Cardiac muscle cell (in vitro differentiated cells and primary cell): ENCODE results near the gene PTPRN. TPM values are rescaled to one million over a fixed set of nuclear protein-coding genes. Genes with fewer than 3 reads are reported as not detected.

Experiments
- DNase-seq, 2 donors: peaks; one replicate each; pipeline versions ENCODE4 v3.0.0 to v3.0.0-alpha.2; 2010 to 2017; ENCODE audit warnings: low read depth in 1 of 2, low spot score in 1 of 2
- H3K27ac ChIP-seq: fragments of 200-600 bp; sonication (generic); 2 replicates; pipeline ENCODE4 v1.5.1; 2016
- H3K27me3 ChIP-seq: fragments of 200-600 bp; sonication (generic); 2 replicates; pipeline ENCODE4 v1.6.0; 2016; ENCODE audit warnings: control low read depth
- H3K36me3 ChIP-seq: fragments of 200-600 bp; sonication (generic); 2 replicates; pipeline ENCODE4 v1.5.1; 2016; ENCODE audit warnings: control low read depth
- H3K4me1 ChIP-seq: fragments of 200-600 bp; sonication (generic); 2 replicates; pipeline ENCODE4 v1.8.1; 2017; ENCODE audit warnings: low read depth, mild to moderate bottlenecking, mixed run types
- H3K4me3 ChIP-seq: fragments of 200-600 bp; sonication (generic); 2 replicates; pipeline ENCODE4 v1.5.1; 2016; ENCODE audit warnings: mild to moderate bottlenecking
- H3K9me3 ChIP-seq: fragments of 200-600 bp; sonication (generic); 2 replicates; pipeline ENCODE4 v1.5.1; 2017; ENCODE audit warnings: low read depth, mild to moderate bottlenecking, control low read depth
- polyA plus RNA-seq: library from polyadenylated mRNA; unstranded; fragments of >200 nt; fragmentation: Nextera tagmentation; extraction: Ambion mirVana; gene quantifications from 2 replicates; pipeline ENCODE4 v1.2.1, GENCODE V29; 2016
- total RNA-seq: library from RNA; depleted of rRNA; stranded (reverse); fragments of >200 nt; gene quantifications from 2 replicates; pipeline ENCODE4 v1.2.3, GENCODE V29; 2016
- TF ChIP-seq, protein P1 (sequence below): IDR thresholded peaks from 2 replicates; pipeline ENCODE4 v1.5.1; 2012; ENCODE audit warnings: low read depth, mild to moderate bottlenecking, low read length

The PTPRN gene
- total and polyA plus RNA-seq, 2 experiments from 2014 or later, result 0.36 to 1.4 TPM

DNA sequence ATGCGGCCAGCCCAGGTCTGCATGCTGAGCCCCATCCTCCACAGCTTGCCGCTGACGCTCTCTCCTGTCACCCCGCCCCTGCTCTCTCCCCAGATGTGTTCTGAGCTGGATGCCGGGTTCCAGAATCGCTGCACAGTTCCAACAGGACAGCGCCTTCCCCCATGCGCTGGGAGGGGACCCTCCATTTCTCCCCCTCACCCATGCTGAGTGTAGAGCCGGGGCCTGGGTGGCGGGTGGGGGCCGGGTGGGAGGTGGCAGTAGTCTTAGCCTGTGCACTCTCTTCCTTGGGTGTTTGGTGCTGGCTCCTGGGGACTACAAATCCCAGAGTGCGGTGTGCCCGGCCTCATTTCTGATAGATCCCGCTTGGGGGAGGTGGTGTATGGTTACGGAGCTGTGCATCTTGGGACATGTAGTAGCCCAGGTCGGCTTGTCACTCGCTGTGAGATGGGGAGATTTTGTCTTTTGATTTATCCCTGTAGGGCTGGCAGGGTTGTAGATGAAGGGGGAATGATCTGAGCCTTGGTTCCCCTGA is 23.2 kb downstream of the PTPRN start:
- peak; percentile 70 to 71 for DNase-seq
- H3K4me3 ChIP-seq, result no peak overlapping the region
- H3K4me1 ChIP-seq, result no peaks in the 10 kb centered on the region
- H3K9me3 ChIP-seq, result no peaks in the 10 kb centered on the region
- no peak overlapping the region for H3K27ac ChIP-seq
- no peaks in the 10 kb centered on the region for H3K27me3 ChIP-seq
- TF ChIP-seq, protein P1, sequence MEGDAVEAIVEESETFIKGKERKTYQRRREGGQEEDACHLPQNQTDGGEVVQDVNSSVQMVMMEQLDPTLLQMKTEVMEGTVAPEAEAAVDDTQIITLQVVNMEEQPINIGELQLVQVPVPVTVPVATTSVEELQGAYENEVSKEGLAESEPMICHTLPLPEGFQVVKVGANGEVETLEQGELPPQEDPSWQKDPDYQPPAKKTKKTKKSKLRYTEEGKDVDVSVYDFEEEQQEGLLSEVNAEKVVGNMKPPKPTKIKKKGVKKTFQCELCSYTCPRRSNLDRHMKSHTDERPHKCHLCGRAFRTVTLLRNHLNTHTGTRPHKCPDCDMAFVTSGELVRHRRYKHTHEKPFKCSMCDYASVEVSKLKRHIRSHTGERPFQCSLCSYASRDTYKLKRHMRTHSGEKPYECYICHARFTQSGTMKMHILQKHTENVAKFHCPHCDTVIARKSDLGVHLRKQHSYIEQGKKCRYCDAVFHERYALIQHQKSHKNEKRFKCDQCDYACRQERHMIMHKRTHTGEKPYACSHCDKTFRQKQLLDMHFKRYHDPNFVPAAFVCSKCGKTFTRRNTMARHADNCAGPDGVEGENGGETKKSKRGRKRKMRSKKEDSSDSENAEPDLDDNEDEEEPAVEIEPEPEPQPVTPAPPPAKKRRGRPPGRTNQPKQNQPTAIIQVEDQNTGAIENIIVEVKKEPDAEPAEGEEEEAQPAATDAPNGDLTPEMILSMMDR, result no peak
- H3K36me3 ChIP-seq, result peaks cover 16% of the 10 kb centered on the region

DNA sequence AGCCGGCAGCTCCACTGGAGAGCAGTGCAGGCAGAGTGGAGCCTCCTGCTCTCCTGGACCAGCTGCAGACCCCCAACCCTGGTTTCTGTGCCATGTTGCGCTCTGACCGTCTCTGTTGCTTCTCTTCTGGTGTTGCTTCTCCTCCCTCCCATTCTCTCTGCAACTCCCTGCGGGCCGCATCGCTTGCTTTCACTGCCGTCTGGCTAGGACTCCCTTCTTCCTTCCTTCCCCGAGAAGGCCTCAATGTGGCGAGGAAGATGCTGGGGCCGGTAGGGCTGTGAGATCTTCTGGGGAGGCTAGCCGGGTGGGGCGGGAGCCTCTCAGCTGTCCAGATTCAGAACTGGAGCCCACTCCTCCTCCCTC is 23.8 kb downstream of the PTPRN start:
- TF ChIP-seq, protein P1, result no peak
- Histone ChIP-seq H3K27me3 (no peaks in the 10 kb centered on the region), H3K4me3 (no peak overlapping the region), H3K9me3 (no peaks in the 10 kb centered on the region), H3K4me1 (no peaks in the 10 kb centered on the region), H3K36me3 (peaks cover 20% of the 10 kb centered on the region), H3K27ac (no peak overlapping the region)
- DNase-seq, result no peak

DNA sequence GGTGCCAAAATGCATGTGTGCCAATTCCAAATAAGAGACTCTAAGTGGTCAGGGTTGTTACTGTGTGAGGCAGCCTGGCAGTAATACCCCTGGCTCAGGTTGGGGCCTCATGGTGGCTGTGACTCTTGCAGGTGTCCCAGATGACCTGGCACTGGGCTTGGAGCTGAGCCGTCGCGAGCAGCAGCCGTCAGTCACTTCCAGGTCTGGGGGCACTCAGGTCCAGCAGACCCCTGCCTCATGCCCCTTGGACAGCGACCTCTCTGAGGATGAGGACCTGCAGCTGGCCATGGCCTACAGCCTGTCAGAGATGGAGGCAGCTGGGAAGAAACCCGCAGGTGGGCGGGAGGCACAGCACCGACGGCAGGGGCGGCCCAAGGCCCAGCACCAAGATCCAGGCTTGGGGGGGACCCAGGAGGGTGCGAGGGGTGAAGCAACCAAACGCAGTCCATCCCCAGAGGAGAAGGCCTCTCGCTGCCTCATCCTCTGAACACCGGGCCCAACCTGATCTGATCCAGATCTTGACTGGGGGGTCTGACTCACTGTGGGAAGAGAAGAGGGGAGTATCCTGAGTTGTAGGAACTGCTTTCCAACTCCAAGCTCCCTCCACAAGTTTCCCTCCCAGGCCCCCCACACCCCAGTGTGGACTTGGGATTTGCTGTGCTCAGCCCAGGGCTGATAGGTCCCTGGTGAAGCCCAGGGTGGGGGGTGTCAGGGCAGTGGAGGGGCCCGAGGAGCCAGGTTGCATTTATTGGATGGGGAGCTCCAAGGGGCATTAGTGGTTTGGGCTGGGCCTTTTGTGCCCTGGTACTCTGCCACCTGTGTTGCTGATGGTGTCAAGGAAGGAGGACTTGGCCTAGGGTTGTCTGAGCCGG is 24.5 kb downstream of the PTPRN start:
- H3K27me3 ChIP-seq, result no peaks in the 10 kb centered on the region
- H3K4me3 ChIP-seq, result no peak overlapping the region
- H3K9me3 ChIP-seq, result no peaks in the 10 kb centered on the region
- no peak overlapping the region for H3K27ac ChIP-seq
- H3K4me1 ChIP-seq, result no peaks in the 10 kb centered on the region
- no peak for DNase-seq
- TF ChIP-seq, protein P1, result no peak
- peaks cover 20% of the 10 kb centered on the region for H3K36me3 ChIP-seq

DNA sequence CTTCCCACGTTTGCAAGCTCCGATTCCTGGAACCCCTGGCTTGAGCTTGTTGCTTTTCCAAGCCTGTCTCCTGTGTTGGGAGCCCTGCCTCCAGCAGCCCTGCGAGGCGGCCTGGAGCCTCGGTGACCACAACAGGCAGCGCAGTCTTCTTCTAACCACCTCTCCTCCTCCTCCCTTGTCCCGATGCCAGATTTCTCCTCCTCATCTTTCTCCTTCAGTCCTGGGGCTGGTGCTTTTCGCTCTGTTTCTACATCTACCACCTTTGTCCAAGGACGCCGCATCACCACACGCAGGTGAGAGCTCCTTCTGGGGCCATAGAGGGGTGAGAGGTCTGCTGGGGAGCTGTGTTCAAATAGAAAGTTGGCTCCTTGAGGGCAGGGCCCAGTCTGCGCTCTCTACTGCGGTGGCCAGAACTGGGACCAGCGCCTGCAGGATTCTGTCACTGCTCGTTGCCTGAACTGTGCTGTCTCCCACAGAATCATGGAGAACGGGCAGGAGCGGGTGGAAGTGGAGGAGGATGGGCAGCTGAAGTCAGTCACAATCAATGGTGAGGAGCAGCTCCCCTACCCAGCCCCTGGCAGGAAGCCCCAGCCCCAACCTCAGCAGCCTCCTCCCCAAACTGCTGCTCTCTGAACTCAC is 26.1 kb downstream of the PTPRN start:
- TF ChIP-seq, protein P1, result no peak
- Histone ChIP-seq H3K9me3 (no peaks in the 10 kb centered on the region), H3K27ac (no peak overlapping the region), H3K27me3 (no peaks in the 10 kb centered on the region), H3K36me3 (peaks cover 20% of the 10 kb centered on the region), H3K4me3 (no peak overlapping the region), H3K4me1 (peaks cover 8% of the 10 kb centered on the region)
- no peak for DNase-seq

DNA sequence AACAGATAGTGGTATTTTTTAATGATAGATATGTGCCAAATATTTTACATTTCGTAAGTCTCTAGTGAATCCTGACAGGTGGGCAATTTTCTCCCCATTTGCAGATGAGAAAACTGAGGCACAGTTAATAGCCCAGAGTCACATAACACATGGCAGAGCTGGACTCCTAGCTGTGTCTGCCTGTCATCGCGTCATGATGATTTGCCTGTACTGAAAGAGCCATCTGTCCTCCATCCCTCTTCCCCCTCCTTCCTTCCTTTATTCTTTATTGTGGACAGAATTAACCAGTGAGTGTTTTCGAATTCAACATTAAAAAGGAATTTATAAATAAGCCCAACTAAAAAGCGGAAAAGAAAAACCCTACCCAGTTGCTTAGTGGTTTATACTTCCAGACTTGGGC is 26.8 kb downstream of the PTPRN start:
- H3K27me3 ChIP-seq, result no peaks in the 10 kb centered on the region
- no peak overlapping the region for H3K4me3 ChIP-seq
- H3K9me3 ChIP-seq, result no peaks in the 10 kb centered on the region
- H3K27ac ChIP-seq, result no peak overlapping the region
- DNase-seq, result no peak
- H3K36me3 ChIP-seq, result peaks cover 20% of the 10 kb centered on the region
- peaks cover 11% of the 10 kb centered on the region for H3K4me1 ChIP-seq
- TF ChIP-seq, protein P1, result no peak
